HCT116 (cell line): Measurements from ENCODE around the gene LRRC73. TPM values are rescaled to one million over a fixed set of nuclear protein-coding genes. Genes with fewer than 3 reads are reported as not detected.

ENCODE experiments used
- ATAC-seq: fragments of 200-7000 bp; cut with Tn5 transposase; 2 replicates; pipeline ENCODE4 v1.9.1; 2020; ENCODE audit warnings: mild to moderate bottlenecking, moderate library complexity
- BruUV-seq: library from RNA; stranded (reverse); fragments of 400-500 nt; replicated peaks from 2 replicates; lab custom pipeline; 2021; lab: Mats Ljungman, UMichigan
- CTCF ChIA-PET: fragments of 300-600 bp; sonication (Branson Sonifier 250); formaldehyde crosslinking; loops from one replicate; lab custom pipeline; 2021; ENCODE audit warnings: antibody characterized with exemption; lab: Charles Lee
- POLR2A ChIA-PET: fragments of 300-600, 350-600 bp; sonication (Branson Sonifier 250); formaldehyde crosslinking; loops from one replicate; lab custom pipeline; 2021; ENCODE audit warnings: antibody characterized with exemption; lab: Charles Lee
- RAD21 ChIA-PET, 2 experiments: fragments of 300-600 bp; sonication (Branson Sonifier 250); formaldehyde crosslinking; loops; one replicate each; lab custom pipeline; 2023; ENCODE audit warnings: low total read pairs in 2 of 2; ENCODE audit not compliant: uncharacterized antibody in 2 of 2, unreplicated experiment in 2 of 2, low non-redundant PET in 1 of 2; lab: Charles Lee
- DNase-seq: peaks from one replicate; pipeline ENCODE4 v3.0.0-alpha.2; 2010; ENCODE audit warnings: low read depth, low spot score
- H2AFZ ChIP-seq: fragments of 200-600 bp; shearing (Covaris generic), sonication (generic); 2 replicates; pipeline ENCODE4 v1.6.1; 2017; ENCODE audit warnings: low read depth, mixed run types, mixed read lengths, antibody characterized with exemption, low read length; ENCODE audit not compliant: poor library complexity, severe bottlenecking
- H3K27ac ChIP-seq: 2 replicates; pipeline ENCODE4 v1.5.1; 2012; ENCODE audit warnings: low read depth, low read length
- H3K27me3 ChIP-seq: fragments of 200-600 bp; sonication (generic); 2 replicates; pipeline ENCODE4 v1.6.1; 2016; ENCODE audit warnings: mixed run types, low read length, mixed read lengths; ENCODE audit not compliant: insufficient read depth
- H3K36me3 ChIP-seq, 2 experiments: fragments of 200-500 bp in 1 of 2; fragments of 200-600 bp in 1 of 2; sonication (Bioruptor generic) in 1 of 2; sonication (generic) in 1 of 2; 2 replicates each; pipeline versions ENCODE4 v1.5.1 to v1.6.1; 2014 to 2016; ENCODE audit warnings: low read length in 2 of 2, inconsistent platforms in 1 of 2, mixed read lengths in 1 of 2, mixed run types in 1 of 2; ENCODE audit not compliant: insufficient read depth in 2 of 2, control insufficient read depth in 1 of 2
- H3K4me1 ChIP-seq, 2 experiments: fragments of 200-600 bp in 1 of 2; sonication (generic) in 1 of 2; 2 replicates each; pipeline versions ENCODE4 v1.5.1 to v1.6.1; 2012 to 2017; ENCODE audit warnings: low read length in 2 of 2, inconsistent platforms in 1 of 2, mild to moderate bottlenecking in 1 of 2, mixed read lengths in 1 of 2, mixed run types in 1 of 2, moderate library complexity in 1 of 2; ENCODE audit not compliant: insufficient read depth in 2 of 2, control insufficient read depth in 1 of 2
- H3K4me2 ChIP-seq: fragments of 200-600 bp; sonication (generic); 2 replicates; pipeline ENCODE4 v1.6.1; 2017; ENCODE audit warnings: mixed run types, low read length, mixed read lengths
- H3K4me3 ChIP-seq, 2 experiments: fragments of 200-600 bp in 1 of 2; sonication (generic) in 1 of 2; replicated peaks in 1 of 2; 2 replicates each; pipeline ENCODE4 v1.5.1; 2011 to 2016; ENCODE audit warnings: low read length in 2 of 2, control low read depth in 1 of 2, low read depth in 1 of 2, mild to moderate bottlenecking in 1 of 2, mixed read lengths in 1 of 2, mixed run types in 1 of 2
- H3K79me2 ChIP-seq: fragments of 200-600 bp; sonication (generic); 2 replicates; pipeline ENCODE4 v1.6.1; 2017; ENCODE audit warnings: mild to moderate bottlenecking, mixed run types, low read length, moderate library complexity, mixed read lengths; ENCODE audit not compliant: insufficient read depth
- H3K9ac ChIP-seq: fragments of 200-600 bp; sonication (generic); 2 replicates; pipeline ENCODE4 v1.6.1; 2016; ENCODE audit warnings: low read length, mixed read lengths
- H3K9me2 ChIP-seq: fragments of 200-600 bp; sonication (generic), shearing (Covaris generic); 2 replicates; pipeline ENCODE4 v1.6.1; 2017; ENCODE audit warnings: mixed run types, mild to moderate bottlenecking, moderate library complexity; ENCODE audit not compliant: insufficient read depth
- H3K9me3 ChIP-seq, 2 experiments: fragments of 200-500 bp in 1 of 2; fragments of 200-600 bp in 1 of 2; sonication (Bioruptor generic) in 1 of 2; sonication (generic) in 1 of 2; 2 replicates each; pipeline ENCODE4 v1.6.1; 2014 to 2017; ENCODE audit warnings: low read length in 2 of 2, mixed read lengths in 2 of 2, inconsistent platforms in 1 of 2, low read depth in 1 of 2, mild to moderate bottlenecking in 1 of 2, mixed run types in 1 of 2, moderate library complexity in 1 of 2; ENCODE audit not compliant: control insufficient read depth in 1 of 2, insufficient read depth in 1 of 2
- H4K20me1 ChIP-seq: fragments of 200-600 bp; sonication (generic), shearing (Covaris generic); 2 replicates; pipeline ENCODE4 v1.6.1; 2017; ENCODE audit warnings: mixed run types, mild to moderate bottlenecking, moderate library complexity; ENCODE audit not compliant: insufficient read depth
- CEBPB ChIP-seq: IDR thresholded peaks from 2 replicates; pipeline ENCODE4 v1.6.1; 2012; ENCODE audit warnings: low read depth
- CTCF ChIP-seq, 3 experiments: fragments of 200-600 bp in 1 of 3; sonication (generic) in 1 of 3; IDR thresholded peaks in 2 of 3; conservative IDR thresholded peaks in 1 of 3; 2 replicates each; pipeline ENCODE4 v1.5.1; 2012 to 2017; ENCODE audit warnings: low read depth in 2 of 3, low read length in 2 of 3, antibody characterized with exemption in 1 of 3, borderline replicate concordance in 1 of 3, control low read depth in 1 of 3, mild to moderate bottlenecking in 1 of 3, mixed read lengths in 1 of 3, mixed run types in 1 of 3, moderate library complexity in 1 of 3; ENCODE audit not compliant: insufficient read depth in 1 of 3
- EZH2 ChIP-seq: fragments of 200-600 bp; sonication (generic); IDR thresholded peaks from 2 replicates; pipeline ENCODE4 v1.6.1; 2017; ENCODE audit warnings: antibody characterized with exemption, mixed run types
- JUND ChIP-seq: IDR thresholded peaks from 2 replicates; pipeline ENCODE4 v1.6.1; 2012
- RAD21 ChIP-seq: IDR thresholded peaks from 2 replicates; pipeline ENCODE4 v1.6.1; 2012; ENCODE audit warnings: low read depth, mild to moderate bottlenecking
- ZFX ChIP-seq: fragments of 450-650 bp; IDR thresholded peaks from 2 replicates; pipeline ENCODE4 v1.6.1; 2017
- intact Hi-C: fragments of 100-400 bp; cut with micrococcal nuclease; formaldehyde crosslinking; loops from 2 replicates; pipeline ENCODE4 v1.10.0; 2022
- total RNA-seq: library from RNA; stranded (reverse); gene quantifications from one replicate; pipeline ENCODE4 v1.2.1, GENCODE V29; 2021; ENCODE audit not compliant: unreplicated experiment
- TF ChIP-seq, protein P1 (sequence below): IDR thresholded peaks from 2 replicates; pipeline ENCODE4 v1.6.1; 2012; ENCODE audit warnings: low read depth

Gene LRRC73
- total RNA-seq, 1 experiment from 2014 or later: 1.2 TPM

DNA sequence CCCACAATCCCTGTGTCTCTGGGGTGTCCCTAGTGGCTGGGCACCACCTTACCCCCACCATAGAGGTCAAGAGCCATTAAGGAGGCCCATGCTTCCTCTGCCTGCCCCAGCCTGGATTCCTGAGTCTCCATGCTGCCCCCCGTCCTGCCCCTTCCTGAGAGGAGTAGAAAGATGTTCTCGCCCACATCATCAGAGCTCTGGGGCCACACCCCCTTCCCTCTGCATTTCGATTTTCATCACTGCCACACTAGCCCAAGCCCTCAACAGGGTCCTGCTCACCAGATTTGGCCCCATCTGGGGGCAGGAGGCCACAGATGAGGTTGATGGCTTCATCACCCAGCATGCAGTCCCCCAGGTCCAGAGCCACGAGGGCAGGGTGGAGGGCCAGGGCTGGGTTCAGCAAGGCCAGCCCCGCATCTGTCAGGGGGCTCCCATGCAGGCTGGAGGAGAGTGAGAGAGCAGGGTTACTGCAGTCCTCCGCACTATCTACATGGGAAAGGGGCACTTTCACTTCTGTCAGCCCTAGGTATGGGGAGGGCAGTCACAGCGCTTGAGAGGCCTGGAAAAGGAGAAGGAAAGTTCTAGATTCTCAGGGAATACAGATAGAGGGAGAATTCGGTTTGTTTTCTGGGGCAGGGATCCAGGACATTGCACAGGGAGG lies 1.5 kb downstream of the LRRC73 start:
- CTCF ChIA-PET: interaction anchor here (0.9 to 3.8 kb wide), 4 partner anchors 13 to 365 kb away, joined by 3 to 31 read pairs (median 14); partner anchors contain the start of gene DLK2

More for the DNA sequence above, 1.5 kb downstream of the LRRC73 start:
- no peaks in the 10 kb centered on the region for H3K9me2 ChIP-seq
- no peak for DNase-seq
- ATAC-seq: no peak
- BruUV-seq: no TSS peak
- ChIA-PET POLR2A (interaction anchor here (1.2 kb wide), 1 partner anchor 8 kb away, joined by 3 read pairs; the partner anchor contains the start of genes POLR1C and YIPF3), RAD21 (no interaction called here)
- H3K9ac ChIP-seq: no peak overlapping the region
- no peak overlapping the region for H2AFZ ChIP-seq
- intact Hi-C loops: loop anchor here (10.0 kb wide), 1 partner anchor 144 kb away; the partner anchor contains the start of gene ZNF318
- TF ChIP-seq EZH2 (no peak), JUND (no peak), RAD21 (no peak), CTCF (IDR thresholded peaks at IDR 0.05 in 2 of 3, conservative IDR thresholded peaks at IDR 0.05 in 1 of 3; ENCODE audit: borderline replicate concordance in 1 of 3, insufficient read depth in 1 of 3, low read depth in 2 of 3, low read length in 2 of 3) (0 out of 6 replicates have a peak, but pooled peaks of 1 of the 3 experiments have one; percentile 8), ZFX (no peak), CEBPB (no peak)
- TF ChIP-seq, protein P1, sequence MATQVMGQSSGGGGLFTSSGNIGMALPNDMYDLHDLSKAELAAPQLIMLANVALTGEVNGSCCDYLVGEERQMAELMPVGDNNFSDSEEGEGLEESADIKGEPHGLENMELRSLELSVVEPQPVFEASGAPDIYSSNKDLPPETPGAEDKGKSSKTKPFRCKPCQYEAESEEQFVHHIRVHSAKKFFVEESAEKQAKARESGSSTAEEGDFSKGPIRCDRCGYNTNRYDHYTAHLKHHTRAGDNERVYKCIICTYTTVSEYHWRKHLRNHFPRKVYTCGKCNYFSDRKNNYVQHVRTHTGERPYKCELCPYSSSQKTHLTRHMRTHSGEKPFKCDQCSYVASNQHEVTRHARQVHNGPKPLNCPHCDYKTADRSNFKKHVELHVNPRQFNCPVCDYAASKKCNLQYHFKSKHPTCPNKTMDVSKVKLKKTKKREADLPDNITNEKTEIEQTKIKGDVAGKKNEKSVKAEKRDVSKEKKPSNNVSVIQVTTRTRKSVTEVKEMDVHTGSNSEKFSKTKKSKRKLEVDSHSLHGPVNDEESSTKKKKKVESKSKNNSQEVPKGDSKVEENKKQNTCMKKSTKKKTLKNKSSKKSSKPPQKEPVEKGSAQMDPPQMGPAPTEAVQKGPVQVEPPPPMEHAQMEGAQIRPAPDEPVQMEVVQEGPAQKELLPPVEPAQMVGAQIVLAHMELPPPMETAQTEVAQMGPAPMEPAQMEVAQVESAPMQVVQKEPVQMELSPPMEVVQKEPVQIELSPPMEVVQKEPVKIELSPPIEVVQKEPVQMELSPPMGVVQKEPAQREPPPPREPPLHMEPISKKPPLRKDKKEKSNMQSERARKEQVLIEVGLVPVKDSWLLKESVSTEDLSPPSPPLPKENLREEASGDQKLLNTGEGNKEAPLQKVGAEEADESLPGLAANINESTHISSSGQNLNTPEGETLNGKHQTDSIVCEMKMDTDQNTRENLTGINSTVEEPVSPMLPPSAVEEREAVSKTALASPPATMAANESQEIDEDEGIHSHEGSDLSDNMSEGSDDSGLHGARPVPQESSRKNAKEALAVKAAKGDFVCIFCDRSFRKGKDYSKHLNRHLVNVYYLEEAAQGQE: no peak
- H3K27me3 ChIP-seq: no peaks in the 10 kb centered on the region
- H3K9me3 ChIP-seq: no peaks in the 10 kb centered on the region
- H3K4me2 ChIP-seq: no peak overlapping the region
- no peaks in the 10 kb centered on the region for H3K79me2 ChIP-seq
- H3K27ac ChIP-seq: no peak overlapping the region
- no peaks in the 10 kb centered on the region for H4K20me1 ChIP-seq
- H3K4me3 ChIP-seq: no peak overlapping the region
- peaks cover 10 to 22% of the 10 kb centered on the region in 2 experiments; a peak in 3 of 4 replicates for H3K4me1 ChIP-seq
- H3K36me3 ChIP-seq: peaks cover 12 to 20% of the 10 kb centered on the region in 2 experiments; a peak in 3 of 4 replicates
